ENCODE data around the gene SOCS4. TPM values are rescaled to one million over a fixed set of nuclear protein-coding genes. Genes with fewer than 3 reads are reported as not detected.
A peak's percentile ranks its signal among the peaks of the same experiment; 100 is the strongest.

The SOCS4 gene
- total and polyA plus RNA-seq, 2 of the 13 experiments (the other 11 are each of a cell fraction or from before 2014, with no cell fraction given) = 4.0 to 10.0 TPM

DNA sequence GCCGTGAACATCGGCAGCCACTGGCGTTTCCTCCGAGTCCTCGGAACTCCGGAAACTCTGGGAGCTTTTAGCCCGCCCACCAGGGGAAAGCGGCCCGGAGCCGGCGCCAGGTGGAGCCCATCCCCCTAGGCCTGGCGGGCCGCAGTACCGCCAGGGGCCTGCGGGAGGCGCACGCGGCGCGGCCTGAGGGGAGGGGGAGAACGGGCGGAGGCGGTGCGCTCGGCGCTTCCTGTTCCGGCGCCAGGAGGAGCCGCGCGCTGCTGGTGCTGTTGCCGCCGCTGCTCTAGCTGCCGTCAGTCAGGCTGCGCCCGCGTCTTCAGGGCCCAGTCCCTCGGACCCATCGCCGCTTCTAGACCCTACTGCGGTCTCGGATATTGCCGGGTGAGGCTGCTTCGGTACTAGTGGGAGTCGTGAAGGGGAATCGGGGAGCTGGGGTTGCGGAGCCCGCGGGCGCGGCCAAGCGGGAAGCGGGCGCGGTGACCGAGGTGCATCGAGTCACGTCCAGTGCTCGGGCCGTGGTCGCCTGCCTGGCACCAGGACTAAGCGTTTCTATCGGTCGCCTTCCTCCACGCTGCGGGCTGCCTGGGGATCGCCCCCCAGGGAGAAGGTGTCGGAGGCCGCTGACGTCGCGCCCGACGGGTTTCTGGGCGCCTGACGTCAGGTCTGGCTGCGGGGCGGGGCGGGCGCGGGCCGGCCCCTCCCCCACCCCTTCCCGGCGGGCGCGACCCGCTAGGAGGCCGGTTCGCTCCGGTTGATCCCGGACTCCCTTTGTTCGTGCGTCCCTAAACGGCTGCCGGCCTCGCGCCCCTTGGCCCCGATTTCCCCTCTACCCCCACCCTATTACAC lies 24.6 kb downstream of the SOCS4 start, which contains the start of gene MAPK1IP1L (continued):
- TF ChIP-seq TCF7L2 (IDR thresholded peaks at IDR 0.05; ENCODE audit: low read depth, low read length) (no peak), ZBTB3 (CRISPR knock-in tag; IDR thresholded peaks at IDR 0.05; ENCODE audit: borderline replicate concordance, low read depth) (peak; percentile 92; the same call in 1 of the 2 replicates), HIVEP1 (CRISPR knock-in tag; IDR thresholded peaks at IDR 0.05) (0 out of 2 replicates have a peak, but pooled peaks have one; percentile 40), SRSF1 (optimal IDR thresholded peaks at IDR 0.05; ENCODE audit: low read depth, low read length) (peak; percentile 84), ZNF558 (CRISPR knock-in tag; IDR thresholded peaks at IDR 0.05; ENCODE audit: borderline replicate concordance) (peak; percentile 95), ESRRA (CRISPR knock-in tag; IDR thresholded peaks at IDR 0.05; ENCODE audit: low read depth) (0 out of 2 replicates have a peak, but pooled peaks have one; percentile 67), HOXD1 (CRISPR knock-in tag; IDR thresholded peaks at IDR 0.05) (no peak), ZNF556 (CRISPR knock-in tag; IDR thresholded peaks at IDR 0.05; ENCODE audit: borderline replicate concordance) (peak; percentile 95), ZNF430 (CRISPR knock-in tag; IDR thresholded peaks at IDR 0.05) (peak; percentile 86), SMAD9 (CRISPR knock-in tag; IDR thresholded peaks at IDR 0.05) (0 out of 2 replicates have a peak, but pooled peaks have one; percentile 44), CREB1 (IDR thresholded peaks at IDR 0.05) (peak; percentile 88), CREB1 (CRISPR knock-in tag; IDR thresholded peaks at IDR 0.05) (peak; percentile 52), RBM22 (optimal IDR thresholded peaks at IDR 0.05; ENCODE audit: low read length) (no peak), MTF1 (CRISPR knock-in tag; IDR thresholded peaks at IDR 0.05) (0 out of 2 replicates have a peak, but pooled peaks have one; percentile 39), ZNF143 (CRISPR knock-in tag; IDR thresholded peaks at IDR 0.05) (peak; percentile 47), ZNF883 (CRISPR knock-in tag; IDR thresholded peaks at IDR 0.05; ENCODE audit: not compliant biosample characterization) (peak; percentile 89)
- TF ChIP-seq, protein P1, sequence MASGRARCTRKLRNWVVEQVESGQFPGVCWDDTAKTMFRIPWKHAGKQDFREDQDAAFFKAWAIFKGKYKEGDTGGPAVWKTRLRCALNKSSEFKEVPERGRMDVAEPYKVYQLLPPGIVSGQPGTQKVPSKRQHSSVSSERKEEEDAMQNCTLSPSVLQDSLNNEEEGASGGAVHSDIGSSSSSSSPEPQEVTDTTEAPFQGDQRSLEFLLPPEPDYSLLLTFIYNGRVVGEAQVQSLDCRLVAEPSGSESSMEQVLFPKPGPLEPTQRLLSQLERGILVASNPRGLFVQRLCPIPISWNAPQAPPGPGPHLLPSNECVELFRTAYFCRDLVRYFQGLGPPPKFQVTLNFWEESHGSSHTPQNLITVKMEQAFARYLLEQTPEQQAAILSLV (CRISPR knock-in tag; IDR thresholded peaks at IDR 0.05; ENCODE audit: borderline replicate concordance) = peak; percentile 96; the same call in 1 of the 2 replicates
- TF ChIP-seq, protein P2, sequence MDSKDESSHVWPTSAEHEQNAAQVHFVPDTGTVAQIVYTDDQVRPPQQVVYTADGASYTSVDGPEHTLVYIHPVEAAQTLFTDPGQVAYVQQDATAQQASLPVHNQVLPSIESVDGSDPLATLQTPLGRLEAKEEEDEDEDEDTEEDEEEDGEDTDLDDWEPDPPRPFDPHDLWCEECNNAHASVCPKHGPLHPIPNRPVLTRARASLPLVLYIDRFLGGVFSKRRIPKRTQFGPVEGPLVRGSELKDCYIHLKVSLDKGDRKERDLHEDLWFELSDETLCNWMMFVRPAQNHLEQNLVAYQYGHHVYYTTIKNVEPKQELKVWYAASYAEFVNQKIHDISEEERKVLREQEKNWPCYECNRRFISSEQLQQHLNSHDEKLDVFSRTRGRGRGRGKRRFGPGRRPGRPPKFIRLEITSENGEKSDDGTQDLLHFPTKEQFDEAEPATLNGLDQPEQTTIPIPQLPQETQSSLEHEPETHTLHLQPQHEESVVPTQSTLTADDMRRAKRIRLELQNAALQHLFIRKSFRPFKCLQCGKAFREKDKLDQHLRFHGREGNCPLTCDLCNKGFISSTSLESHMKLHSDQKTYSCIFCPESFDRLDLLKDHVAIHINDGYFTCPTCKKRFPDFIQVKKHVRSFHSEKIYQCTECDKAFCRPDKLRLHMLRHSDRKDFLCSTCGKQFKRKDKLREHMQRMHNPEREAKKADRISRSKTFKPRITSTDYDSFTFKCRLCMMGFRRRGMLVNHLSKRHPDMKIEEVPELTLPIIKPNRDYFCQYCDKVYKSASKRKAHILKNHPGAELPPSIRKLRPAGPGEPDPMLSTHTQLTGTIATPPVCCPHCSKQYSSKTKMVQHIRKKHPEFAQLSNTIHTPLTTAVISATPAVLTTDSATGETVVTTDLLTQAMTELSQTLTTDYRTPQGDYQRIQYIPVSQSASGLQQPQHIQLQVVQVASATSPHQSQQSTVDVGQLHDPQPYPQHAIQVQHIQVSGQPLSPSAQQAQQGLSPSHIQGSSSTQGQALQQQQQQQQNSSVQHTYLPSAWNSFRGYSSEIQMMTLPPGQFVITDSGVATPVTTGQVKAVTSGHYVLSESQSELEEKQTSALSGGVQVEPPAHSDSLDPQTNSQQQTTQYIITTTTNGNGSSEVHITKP (CRISPR knock-in tag; IDR thresholded peaks at IDR 0.05; ENCODE audit: low read depth) = 0 out of 2 replicates have a peak, but pooled peaks have one; percentile 40
- TF ChIP-seq, protein P3, sequence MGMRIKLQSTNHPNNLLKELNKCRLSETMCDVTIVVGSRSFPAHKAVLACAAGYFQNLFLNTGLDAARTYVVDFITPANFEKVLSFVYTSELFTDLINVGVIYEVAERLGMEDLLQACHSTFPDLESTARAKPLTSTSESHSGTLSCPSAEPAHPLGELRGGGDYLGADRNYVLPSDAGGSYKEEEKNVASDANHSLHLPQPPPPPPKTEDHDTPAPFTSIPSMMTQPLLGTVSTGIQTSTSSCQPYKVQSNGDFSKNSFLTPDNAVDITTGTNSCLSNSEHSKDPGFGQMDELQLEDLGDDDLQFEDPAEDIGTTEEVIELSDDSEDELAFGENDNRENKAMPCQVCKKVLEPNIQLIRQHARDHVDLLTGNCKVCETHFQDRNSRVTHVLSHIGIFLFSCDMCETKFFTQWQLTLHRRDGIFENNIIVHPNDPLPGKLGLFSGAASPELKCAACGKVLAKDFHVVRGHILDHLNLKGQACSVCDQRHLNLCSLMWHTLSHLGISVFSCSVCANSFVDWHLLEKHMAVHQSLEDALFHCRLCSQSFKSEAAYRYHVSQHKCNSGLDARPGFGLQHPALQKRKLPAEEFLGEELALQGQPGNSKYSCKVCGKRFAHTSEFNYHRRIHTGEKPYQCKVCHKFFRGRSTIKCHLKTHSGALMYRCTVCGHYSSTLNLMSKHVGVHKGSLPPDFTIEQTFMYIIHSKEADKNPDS (CRISPR knock-in tag; IDR thresholded peaks at IDR 0.05) = peak; percentile 94
- TF ChIP-seq, protein P4, sequence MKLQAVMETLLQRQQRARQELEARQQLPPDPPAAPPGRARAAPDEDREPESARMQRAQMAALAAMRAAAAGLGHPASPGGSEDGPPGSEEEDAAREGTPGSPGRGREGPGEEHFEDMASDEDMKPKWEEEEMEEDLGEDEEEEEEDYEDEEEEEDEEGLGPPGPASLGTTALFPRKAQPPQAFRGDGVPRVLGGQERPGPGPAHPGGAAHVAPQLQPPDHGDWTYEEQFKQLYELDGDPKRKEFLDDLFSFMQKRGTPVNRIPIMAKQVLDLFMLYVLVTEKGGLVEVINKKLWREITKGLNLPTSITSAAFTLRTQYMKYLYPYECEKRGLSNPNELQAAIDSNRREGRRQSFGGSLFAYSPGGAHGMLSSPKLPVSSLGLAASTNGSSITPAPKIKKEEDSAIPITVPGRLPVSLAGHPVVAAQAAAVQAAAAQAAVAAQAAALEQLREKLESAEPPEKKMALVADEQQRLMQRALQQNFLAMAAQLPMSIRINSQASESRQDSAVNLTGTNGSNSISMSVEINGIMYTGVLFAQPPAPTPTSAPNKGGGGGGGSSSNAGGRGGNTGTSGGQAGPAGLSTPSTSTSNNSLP (IDR thresholded peaks at IDR 0.05; ENCODE audit: low read depth, low read length) = peak; percentile 20; the same call in 1 of the 2 replicates
